GM19438 (cell line): ENCODE results near the gene MAB21L4.

Experiments used
- ATAC-seq: cut with Tn5 transposase; IDR thresholded peaks from one replicate; pipeline ENCODE4 v1.9.1; 2021; ENCODE audit warnings: low read depth; ENCODE audit not compliant: unreplicated experiment

The MAB21L4 gene

DNA sequence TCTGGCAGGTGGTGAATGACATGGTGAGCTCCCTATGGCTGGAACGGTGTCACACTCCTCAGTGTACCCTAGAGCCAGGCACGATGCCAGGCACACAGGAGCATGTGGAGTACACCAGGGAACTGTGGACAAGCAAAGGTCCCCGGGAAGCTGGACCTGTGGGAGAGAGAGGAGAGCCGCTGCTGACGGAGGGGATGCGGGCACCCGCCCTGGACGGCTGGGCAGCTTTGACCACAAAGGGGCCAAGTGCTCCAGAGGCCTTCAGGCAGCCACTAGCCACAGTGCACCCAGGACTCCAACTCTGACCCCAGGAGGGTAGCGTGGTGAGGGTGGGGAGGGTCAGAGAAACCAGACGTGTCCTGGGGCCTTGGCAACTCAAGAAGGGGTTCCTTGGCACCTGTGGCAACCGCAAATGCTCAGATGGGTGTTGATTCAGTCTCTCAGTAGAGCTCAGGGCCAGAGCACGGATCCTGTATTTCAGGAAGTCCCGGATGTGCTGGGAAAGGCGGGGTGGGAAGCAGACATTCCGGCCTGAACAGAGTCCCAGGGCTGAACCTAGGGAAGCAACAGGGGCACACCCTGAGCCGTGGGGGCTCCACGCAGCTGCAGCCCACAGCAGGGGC, 2.3 kb upstream of the MAB21L4 start:
- ATAC-seq: no peak

DNA sequence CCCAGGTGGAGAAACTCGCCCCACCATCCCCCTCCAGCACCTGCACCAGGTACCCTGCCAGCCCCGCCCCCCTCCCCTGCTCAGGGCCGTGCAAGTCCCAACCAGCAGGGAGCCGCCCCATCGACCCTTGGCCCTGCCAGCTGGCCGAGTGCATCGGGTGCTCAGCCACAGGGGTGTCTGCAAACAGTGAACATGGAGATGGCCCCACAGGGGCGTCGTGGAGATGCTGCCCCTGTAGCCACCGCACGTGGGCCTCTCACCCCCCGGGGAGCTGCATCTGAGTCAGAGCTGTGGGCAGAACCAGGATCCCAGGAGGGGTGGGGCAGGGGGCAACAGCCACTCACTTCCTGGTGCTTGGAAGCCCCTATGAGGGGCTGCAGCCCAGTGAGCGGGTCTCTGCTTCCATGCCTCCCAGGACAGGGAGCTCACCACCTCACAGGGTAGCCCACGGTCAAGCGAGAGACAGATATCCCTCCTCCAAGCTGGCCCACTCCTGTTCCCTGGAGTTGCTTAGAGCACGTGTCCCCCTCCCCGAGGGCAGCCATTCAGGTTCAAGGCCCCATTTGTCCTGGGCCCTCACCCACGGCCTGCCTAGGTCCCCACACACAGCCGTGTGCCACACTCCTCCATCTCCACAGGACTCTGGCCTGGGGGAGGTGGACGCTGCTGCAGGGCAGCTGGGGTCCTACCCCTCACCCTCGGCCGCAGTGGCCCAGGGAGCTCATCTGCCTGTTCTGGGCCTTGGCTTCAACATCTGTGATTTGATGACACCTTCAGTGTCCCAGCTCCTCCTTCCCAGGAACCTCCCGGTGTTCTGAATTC, 1.1 kb upstream of the MAB21L4 start:
- no peak for ATAC-seq

DNA sequence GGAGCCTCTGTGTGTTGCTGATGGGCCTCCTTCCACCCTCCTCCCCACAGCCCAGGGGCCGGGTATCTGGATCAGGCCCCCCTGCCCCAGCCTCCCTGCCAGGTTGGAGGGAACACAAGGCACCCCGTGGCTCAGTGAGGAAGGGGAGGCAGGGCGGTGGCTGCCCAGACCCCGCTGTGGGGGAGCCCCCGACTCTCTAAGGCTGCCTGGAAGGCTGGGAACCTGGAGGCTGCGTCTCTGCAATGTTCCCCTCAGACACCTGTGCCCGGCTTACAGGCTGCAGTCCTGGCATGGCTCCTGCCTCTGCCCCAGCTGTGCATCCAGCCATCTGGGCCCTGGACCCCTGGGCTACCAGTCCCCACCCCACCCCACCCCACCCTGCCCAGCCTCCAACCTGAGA, 438 bp upstream of the MAB21L4 start:
- ATAC-seq: no peak

DNA sequence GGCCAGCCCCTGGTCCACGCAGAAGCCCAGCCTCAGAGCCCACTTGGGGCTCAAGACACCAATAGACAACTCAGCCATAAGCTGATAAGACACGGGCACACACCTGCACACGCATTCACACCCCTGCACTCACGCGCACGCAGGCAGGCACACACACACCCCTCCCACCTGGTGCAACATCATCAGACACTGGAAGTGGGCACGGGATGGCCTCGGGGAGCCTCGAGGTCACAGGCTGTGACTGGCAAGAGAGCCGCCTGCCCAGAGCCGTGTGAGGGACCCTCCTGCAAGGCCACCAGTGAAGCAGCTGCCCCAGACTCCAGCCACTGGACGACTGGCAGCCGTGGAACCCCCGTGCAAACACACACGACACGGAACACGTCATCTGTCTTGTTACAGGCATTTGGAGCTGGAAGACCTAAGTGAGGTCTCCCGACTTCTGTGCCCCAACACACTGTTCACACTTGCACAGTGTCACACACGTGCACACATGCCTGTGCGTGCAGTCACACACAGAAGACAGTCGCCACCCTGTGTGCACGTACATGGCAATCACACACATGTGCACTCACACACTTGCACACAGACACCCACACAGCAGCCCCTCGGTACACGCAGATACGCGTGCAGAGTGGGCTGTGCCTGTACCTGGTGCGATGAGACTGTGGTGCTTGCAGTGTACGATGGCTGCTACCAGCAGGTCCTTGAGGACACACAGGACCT, 959 bp downstream of the MAB21L4 start:
- no peak for ATAC-seq

DNA sequence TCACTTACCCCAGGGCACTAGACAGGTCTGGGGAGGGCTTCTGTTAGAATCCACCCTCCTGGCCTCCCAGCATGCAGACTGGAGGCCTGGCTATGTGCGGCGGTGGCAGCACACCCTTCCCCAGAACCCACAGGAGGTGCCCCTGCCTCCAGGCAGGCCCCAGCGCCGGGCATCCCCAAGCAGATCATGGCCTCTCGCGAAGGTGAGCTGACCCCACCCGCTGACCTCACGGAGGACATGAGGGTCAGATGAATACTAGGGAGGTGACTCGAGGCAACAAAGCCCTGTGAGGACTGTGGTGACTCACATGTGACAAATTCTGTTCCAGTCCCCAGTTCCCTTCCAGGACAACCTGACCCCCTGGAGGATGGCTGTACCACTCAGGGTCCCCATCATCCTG, 1.9 kb downstream of the MAB21L4 start:
- ATAC-seq: no peak

DNA sequence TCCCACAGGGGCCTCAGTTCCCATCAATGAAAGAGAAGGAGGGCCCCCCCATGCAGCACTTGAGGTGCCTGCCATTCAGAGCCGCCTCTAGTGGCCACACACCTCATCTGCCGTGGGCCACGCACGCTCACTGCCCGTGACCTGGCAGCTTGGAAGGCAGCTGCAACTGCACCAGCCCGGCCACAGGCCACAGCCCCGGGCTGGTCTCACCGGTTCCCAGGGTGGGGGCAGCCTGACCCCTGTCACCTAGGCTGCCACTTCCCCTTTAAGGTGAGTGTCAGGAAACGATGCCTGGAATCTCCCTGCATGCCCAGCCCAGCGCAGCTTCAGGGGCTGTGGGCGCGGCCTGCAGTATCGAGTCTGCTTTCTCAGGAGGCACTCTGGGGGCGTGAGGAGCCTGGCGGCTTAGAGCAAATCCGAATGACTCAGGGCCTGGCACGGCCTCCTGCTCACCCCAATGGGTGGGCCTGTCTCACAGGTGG, 2.6 kb downstream of the MAB21L4 start:
- no peak for ATAC-seq

DNA sequence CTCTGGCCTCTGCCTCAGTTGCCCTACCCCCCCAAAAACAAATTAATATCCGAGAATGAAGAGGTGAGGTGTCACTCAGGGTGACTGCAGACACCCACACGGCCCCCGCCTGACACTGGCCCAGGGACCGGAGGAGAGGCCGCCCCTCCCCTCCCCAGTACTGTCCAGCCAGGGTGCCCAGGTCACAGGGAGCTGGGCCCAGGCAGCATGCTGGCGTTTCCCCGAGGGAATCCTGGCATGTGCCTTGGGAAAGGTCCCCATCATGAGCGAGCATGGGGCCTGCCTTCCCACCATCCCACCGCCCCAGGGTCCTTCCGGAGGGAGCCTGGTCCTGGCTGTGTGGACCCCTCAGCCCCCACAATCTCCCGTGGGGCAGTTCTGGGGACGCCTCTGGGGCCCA, 3.0 kb downstream of the MAB21L4 start:
- no peak for ATAC-seq

DNA sequence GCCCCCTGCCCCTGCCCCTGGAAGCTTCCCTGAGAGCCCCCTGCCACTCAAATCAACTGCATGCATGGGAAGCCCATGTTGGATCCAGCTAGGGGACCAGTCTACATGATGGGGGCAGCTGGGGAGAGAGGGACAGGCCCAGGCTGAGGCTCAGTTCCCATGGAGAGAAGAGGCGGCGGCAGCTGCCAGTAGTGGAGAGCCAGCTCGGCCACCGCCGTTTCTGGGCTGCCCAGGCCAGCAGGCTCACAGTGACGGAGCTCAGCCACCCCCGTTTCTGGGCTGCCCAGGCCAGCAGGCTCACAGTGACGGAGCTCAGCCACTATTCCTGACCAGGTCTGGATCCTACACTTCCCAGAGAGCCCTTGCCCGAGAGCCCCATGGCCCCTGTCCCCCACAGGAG, 3.6 kb downstream of the MAB21L4 start:
- ATAC-seq: no peak

DNA sequence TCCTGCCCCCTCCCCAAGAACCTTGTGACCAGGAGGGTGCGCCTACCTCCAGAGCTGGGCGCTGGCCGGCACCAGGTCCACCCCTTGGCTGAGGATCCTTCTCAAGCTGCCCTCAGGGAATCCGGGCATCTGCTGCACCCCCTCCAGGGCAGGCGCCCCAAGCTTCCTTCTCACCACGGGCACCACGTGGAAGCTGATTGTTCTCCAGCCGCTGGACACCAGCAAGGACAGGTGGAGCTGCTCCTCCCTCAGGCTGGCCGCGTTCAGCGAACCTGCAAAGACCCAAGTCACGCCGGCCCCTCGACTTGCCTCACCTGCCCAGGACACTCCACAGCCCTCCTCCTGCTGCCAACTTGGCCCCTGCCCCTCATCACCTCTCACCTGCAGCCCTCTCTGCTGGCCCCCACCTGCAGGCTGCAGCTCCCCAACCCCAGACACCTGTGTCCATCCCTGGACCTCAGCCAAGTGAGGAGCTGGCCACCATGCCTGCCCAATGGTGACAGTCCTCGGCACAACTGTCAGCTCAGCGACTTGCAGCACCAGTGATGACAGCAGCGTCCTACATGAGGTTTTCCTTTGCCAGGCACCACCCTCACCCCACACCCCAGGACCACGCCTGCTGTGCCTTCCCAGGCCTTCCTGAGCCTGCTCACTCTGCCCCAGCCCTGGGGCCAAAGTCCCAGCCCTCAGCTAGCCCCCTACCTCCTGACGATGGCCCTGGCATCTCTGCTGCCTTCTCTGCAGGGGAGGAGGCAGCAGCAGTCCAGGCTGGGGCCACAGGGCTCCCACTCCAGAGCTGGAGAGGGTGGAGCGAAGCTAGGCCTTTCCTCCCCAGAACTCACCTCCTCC, 4.2 kb downstream of the MAB21L4 start:
- ATAC-seq: no peak

DNA sequence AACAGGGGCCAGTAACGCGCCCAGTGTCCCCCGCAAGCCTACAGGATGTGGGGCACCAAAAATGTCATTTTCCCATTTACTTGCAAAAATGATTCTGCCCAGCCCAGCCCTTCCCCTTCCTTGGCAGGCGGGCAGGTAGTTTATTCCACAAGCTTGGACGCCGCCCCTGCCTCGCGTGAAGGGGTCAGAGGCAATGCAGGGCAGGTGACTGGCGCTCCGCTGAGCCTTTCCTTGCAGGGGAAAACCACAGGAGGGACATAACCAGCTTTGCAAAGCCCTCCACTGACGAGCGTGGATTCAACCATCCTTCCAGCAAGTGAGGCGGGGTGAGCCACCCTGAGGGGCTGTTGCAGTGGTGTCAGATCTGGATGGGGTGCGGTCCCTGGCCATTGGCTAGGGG, 5.3 kb downstream of the MAB21L4 start:
- no peak for ATAC-seq

DNA sequence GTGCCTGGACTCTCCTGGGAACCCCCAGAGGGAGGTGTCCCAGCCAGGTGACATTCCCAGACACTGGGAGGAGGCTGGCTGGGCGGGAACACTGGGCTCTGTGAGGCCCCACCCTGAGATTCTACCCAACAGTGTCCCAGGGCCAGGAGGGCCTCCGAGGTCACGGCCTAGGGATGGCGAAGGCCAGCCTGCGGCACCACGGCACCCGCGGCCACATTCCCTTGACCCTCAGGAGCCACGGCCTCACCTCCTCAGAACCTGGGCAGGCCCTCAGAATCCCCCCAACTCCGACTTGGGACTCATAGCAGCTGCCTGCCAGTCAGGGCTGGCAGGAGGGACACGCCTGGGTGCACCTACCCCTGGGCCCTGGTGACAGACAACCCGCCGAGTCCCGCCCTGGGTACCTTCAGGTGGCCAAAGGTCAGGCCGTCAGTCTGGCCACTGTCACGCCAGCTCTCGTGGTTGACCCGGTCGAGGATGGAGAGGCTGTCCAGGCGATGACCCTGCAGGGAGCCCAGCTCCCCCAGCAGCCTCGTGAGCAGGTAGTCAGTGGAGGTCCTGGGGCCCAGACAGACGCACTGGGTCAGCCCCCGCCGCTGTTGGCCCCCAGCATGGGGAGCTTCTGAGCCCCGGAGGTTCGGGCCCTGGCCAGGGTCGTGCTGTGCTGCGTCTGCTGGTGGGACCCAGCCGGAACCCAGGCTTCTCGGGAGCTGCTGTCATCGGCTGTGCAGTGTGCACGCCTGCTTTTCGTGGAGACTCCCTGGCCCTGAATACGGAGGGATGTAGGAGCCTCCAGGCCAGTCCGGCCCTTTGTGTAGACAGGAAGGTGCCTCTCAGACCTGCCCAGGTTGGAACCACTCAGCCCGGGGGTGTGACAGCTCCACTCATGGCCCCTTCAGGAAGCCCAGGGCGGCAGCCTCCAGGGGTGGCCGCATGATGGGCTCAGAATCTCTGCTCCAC, 6.1 kb downstream of the MAB21L4 start:
- no peak for ATAC-seq

DNA sequence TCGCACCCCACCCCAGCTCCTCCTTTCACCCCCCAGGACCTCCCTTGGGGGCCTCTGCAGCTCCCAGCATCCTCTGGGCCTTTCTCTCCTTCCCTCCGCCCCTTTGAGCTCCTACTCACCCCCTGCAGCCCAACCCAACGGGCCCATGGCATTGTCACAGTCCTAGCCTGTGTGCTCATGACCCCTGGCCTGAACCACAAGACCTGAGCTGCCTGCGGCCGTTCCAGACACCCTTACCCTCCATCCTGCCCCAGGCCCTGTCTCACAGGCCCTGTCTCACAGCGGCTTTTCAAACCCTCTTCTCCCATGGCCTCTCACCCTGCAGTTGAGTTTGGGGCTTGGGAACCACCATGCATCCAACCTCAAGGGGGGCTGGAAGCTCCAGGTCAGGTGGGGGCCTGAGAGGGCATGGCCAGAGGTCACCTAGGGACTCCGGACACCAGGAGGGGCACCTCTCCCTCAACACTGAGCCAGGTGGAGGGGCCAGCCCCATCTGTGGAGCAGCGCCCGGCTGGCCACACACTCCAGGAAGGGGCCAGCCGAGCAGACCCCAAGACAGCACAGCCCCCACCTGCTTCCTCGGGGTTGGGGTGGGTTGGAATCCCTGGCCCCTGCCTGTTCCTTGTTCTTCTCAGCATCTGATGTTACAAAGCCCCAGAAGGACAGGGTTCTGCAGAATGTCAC, 6.9 kb downstream of the MAB21L4 start:
- ATAC-seq: no peak

DNA sequence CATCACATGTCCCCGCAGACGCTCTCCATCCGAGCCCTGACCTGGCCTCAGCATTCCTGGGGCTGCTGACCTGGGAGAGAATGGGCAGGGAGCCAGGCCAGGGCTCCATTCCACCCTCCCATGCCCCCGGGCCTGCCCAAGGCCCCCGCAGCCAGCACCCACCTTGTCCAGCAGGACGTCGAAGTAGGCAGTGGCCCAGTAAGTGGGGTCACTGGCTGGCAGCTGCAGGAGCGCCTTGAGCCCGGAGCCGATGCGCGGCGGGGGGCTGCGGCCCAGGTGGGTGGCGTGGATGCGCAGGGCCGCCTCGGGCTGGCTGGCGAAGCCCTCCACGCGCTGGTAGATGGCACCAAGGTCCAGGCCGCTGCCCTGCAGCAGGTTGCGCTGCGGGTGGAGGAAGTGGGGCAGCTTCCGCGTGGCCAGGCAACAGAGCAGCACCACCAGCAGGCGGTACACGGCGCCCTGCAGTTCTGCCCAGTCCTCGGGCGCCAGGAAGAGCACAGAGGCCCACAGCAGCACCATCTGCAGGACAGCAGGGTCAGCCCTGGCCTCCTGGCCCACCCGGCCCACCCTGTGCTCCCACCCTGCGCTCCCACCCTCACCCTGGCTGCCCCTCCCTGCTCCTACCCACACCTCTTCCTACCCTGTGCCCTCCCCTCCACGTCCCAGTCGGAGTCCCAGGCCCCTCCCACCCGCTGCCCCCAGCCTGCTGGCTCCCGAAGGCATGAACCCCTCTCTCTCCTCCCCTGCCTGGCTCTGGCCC, 7.6 kb downstream of the MAB21L4 start:
- ATAC-seq: no peak

DNA sequence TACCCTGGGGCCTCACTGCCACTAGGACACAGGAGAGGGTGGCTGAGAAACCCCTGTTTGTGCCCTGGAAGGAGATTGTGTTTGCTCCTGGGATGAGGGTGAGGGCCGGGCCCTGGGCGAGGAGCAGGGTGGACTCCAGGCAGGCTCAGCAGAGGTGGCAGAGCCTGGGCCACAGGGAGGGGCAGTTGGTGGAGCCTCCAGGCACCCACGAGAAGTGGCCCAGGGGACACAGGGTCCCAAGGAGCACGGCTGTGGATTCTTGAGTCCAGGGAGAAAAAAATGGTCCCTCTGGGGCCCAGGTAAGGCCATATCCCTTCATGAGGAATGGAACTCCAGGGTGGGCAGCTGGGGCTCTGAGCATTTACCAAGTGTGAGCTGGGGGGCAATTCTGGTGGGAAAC, 8.3 kb downstream of the MAB21L4 start:
- no peak for ATAC-seq

DNA sequence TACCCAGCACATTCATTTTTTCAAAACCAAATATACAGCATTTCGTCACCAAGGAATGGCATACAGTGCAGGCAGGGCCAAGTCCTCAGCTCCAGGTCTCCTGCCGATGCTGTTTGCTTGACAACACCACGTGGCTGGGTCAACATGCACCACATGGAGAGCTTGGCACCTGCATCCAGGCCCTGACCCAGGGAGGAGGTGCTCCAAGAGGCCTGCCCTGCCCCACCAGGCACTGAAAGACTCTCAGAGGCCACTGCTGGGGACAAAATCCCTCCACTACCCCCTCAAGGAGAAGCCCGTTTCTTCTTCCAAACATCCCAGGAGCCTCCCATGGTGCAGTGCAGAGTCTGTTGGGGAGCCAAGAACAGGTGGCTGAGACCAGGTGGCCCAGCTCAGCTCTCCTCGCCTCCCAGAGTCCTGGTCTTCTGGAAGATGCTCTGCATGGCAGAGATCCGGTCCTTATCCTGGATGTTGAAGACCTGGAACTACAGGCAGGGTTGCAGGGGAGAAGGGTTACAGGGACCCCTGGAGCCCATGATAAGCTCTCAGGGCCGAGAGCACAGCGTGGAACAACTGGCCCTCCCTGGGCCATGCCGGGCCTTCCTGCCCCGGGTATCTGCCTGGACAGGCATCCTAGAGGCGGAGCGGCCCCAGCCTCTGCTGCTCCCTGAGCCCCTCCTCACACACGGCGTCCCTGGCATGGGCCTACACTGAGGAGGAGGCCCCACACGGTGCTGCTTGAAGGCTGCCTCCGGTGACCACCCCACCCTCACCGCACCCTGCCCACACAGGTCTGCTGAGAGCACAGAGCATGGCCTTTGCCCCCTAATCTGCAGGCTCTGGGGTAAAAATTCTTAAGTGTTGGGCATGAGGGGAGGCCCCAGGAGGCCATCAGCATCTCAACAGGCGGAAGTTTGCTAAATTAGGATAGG, 9.0 kb downstream of the MAB21L4 start:
- ATAC-seq: no peak

DNA sequence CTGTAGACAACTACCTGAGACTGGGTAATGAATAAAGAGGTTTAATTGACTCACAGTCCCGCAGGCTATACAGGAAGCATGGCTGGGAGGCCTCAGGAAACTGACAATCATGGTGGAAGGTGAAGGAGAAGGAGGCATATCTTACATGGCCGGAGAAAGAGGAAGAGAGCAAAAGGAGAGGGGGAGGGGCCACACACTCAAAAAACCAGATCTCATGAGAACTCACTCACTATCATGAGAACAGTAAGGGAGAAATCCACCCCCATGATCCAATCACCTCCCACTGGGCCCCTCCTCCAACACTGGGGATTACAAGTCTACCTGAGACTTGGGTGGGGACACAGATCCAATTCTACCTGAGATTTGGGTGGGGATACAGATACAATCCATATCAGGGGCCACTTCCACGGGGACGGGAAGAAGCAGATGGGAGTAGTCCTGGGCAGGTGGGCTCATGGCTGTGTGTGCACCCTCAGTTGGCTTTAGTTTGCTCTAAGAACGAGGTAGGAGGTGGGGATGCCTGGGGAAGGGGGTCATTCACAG, 9.9 kb downstream of the MAB21L4 start:
- ATAC-seq: no peak

DNA sequence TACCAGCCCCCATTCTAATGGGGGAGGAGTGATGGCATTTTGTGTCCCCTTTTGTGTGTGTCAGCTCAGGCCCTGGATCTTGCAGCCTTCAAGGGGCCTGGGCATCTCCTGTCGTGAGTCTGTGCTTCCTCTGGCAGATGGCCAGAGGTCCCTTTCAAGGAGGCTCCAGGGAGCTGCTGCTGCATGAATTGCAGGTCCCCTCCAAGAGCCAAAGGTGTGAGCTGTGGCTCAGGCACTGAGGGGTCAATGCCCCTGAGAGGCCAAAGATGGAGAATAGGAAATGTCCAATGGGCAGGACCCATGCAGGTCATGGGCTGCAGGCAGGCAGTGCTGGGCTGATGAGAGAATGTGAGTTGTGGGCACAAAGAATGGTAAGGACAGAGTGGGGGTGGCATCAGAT, 10.4 kb downstream of the MAB21L4 start:
- ATAC-seq: no peak
